HCT116 (cell line): ENCODE measurements around the gene POU5F1.

ENCODE experiments used
- EZH2 ChIP-seq: fragments of 200-600 bp; sonication (generic); IDR thresholded peaks from 2 replicates; pipeline ENCODE4 v1.6.1; 2017; ENCODE audit warnings: antibody characterized with exemption, mixed run types
- SP1 ChIP-seq: IDR thresholded peaks from 2 replicates; pipeline ENCODE4 v1.6.1; 2012; ENCODE audit warnings: low read depth
- SRF ChIP-seq: IDR thresholded peaks from 2 replicates; pipeline ENCODE4 v1.6.1; 2012; ENCODE audit warnings: low read depth
- TF ChIP-seq, protein P1 (sequence below), 3 experiments: fragments of 200-600 bp in 1 of 3; sonication (generic) in 1 of 3; IDR thresholded peaks in 2 of 3; conservative IDR thresholded peaks in 1 of 3; 2 replicates each; pipeline ENCODE4 v1.5.1; 2012 to 2017; ENCODE audit warnings: low read depth in 2 of 3, low read length in 2 of 3, antibody characterized with exemption in 1 of 3, borderline replicate concordance in 1 of 3, control low read depth in 1 of 3, mild to moderate bottlenecking in 1 of 3, mixed read lengths in 1 of 3, mixed run types in 1 of 3, moderate library complexity in 1 of 3; ENCODE audit not compliant: insufficient read depth in 1 of 3

DNA sequence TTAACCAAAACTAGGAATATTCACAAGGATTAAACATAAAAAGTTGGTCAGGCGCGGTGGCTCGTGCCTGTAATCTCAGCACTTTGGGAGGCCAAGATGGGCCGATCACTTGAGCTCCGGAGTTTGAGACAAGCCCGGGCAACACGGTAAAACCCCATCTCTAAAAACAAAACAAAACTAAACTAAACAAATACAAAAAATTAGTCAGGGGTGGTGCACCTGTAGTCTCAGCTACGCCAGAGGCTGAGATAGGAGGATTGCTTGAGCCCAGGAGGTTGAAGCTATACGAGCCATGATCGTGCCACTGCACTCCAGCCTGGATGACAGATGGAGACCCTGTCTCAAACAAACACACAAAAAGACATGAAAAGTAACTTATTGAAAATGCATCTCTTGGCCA lies 34.8 kb downstream of the POU5F1 start:
- TF ChIP-seq, protein P1, sequence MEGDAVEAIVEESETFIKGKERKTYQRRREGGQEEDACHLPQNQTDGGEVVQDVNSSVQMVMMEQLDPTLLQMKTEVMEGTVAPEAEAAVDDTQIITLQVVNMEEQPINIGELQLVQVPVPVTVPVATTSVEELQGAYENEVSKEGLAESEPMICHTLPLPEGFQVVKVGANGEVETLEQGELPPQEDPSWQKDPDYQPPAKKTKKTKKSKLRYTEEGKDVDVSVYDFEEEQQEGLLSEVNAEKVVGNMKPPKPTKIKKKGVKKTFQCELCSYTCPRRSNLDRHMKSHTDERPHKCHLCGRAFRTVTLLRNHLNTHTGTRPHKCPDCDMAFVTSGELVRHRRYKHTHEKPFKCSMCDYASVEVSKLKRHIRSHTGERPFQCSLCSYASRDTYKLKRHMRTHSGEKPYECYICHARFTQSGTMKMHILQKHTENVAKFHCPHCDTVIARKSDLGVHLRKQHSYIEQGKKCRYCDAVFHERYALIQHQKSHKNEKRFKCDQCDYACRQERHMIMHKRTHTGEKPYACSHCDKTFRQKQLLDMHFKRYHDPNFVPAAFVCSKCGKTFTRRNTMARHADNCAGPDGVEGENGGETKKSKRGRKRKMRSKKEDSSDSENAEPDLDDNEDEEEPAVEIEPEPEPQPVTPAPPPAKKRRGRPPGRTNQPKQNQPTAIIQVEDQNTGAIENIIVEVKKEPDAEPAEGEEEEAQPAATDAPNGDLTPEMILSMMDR (IDR thresholded peaks at IDR 0.05 in 2 of 3, conservative IDR thresholded peaks at IDR 0.05 in 1 of 3; ENCODE audit: borderline replicate concordance in 1 of 3, insufficient read depth in 1 of 3, low read depth in 2 of 3, low read length in 2 of 3), result no peak
- no peak for TF ChIP-seq EZH2
- TF ChIP-seq SRF, result no peak
- TF ChIP-seq SP1, result no peak
